NCI-H524 (cell line): Measurements from ENCODE around the gene COL6A2.

Experiments used
- DNase-seq, 2 experiments: peaks; one replicate each; lab custom pipeline; 2025; lab: John Stamatoyannopoulos, UW

Gene COL6A2

GRCh38 chr21:46114963-46115362, 17.1 kb downstream of the COL6A2 start:
- DNase-seq, result no peak

- DNase-seq, result no peak
Observed at GRCh38 chr21:46115441-46116188, 17.7 kb downstream of the COL6A2 start.

DNA sequence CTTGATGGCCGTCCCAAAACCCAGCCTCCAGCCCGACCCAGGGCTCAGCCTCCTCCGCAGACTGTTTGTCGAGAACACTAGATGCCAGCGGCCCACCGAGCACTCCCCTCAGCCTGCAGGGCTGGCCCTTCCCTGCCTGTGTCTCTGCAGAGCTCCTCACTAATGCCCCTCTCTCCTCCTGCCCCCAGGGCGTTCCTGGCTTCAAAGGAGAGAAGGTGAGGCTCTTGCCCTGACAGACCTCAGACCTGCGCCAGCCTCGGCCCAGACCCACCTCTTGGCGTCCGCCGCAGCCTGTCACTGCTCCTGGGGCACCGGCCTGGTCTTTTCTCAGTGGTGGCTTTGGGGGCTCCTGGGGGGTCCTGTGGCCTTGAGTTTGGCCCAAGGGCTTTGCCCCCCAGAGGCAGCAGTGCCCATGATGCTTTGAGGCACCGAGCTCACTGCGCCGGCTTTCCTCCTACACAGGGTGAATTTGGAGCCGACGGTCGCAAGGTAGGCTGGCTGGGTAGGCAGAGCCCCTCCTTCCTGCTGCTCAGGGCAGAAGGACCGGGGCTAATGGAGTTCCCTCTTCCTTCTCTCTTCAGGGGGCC, 18.4 kb downstream of the COL6A2 start:
- no peak for DNase-seq

DNA sequence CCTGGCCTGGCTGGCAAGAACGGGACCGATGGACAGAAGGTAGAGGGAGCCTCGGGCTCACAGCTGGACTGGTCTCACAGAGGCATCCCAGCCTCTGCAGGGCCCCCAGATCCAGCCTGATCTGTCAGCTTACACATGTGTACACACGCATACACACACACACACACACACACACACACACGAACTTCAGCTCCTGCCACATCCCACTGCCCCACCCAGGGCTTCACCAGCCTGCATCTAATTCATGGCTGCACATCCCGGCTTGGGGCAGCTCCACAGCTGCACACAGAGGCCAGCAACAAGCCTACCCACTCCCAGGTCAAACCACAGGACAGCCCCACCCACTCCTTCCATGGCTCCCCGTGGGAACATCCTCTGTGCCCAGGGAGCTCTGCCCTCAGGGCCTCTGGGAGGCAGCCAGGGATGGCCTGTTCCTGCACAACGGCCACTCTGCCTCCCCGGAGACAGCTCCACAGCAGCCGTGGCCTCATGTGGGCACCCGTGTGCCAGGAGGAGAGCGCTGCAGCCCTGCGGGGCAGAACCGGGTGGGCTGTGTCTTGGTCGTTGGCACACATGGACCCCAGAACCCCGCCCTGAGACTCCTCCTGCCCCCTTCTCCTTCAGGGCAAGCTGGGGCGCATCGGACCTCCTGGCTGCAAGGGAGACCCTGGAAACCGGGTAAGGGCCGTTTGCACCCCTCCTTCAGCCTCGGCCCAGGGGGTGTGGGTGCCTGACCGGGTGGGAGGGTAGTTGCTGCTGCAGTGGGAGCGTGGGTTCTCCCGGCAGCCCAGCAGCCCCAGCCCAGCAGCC, 19.1 kb downstream of the COL6A2 start:
- DNase-seq, result no peak

- no peak for DNase-seq
Observed at GRCh38 chr21:46117586-46118315, 19.8 kb downstream of the COL6A2 start.

DNA sequence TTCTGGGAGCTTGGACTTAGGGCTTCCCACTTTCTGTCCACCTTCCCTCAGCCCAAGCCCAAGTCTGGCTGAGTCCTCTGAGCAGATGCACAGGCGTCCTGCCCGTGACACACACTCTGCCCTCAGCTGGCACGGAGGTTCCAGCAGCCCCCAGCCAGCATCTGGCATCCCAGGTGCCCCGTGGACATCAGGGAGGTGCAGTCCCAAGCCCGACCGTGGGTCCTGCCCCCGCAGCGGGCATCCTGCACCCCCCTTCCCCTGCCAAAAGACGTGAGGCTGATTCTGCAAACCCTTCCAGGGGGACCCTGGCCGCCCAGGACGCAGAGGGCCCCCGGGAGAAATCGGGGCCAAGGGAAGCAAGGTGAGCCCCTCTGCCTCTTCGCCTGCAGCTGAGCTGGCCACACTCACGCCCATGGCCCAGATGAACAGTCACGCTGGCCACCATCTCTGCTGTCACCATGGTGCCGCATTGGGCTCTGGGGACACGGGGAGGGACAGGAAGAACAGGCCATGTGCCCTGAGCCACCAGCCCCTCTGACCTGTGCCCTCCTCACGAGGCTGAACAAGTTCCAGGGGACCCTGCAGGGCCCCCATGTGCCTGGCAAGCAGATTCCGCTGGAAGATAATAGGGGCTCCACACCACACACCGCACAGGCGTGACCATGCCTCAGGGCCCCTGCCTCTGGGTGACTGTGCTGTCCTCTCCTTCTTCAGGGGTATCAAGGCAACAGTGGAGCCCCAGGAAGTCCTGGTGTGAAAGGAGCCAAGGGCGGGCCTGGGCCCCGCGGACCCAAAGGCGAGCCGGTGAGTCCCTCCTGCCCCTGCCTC, 20.6 kb downstream of the COL6A2 start:
- no peak for DNase-seq

DNA sequence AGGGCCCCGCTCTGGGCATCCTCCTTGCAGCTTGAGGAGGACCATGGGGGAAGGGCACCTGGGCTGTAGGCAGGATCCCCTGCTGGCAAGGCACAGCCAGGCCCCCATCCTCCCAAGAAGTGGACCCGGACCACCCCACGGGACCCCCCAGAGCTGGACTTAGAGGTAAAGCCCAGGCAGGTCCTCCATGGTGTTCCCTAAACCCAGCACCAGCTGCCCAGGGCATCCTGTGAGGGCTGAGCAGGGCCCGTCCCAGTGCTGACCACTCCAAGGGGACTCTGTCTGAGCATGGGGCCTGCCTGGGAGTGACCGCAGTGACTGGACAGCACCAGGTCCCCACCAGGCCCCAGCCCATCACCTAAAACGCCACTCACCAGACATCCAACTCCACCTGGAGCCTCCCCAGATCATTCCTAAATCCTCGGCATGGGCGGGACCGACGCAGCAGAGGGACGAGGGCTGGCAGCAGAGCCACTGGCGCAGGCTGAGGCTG, 21.3 kb downstream of the COL6A2 start:
- DNase-seq, result no peak

DNA sequence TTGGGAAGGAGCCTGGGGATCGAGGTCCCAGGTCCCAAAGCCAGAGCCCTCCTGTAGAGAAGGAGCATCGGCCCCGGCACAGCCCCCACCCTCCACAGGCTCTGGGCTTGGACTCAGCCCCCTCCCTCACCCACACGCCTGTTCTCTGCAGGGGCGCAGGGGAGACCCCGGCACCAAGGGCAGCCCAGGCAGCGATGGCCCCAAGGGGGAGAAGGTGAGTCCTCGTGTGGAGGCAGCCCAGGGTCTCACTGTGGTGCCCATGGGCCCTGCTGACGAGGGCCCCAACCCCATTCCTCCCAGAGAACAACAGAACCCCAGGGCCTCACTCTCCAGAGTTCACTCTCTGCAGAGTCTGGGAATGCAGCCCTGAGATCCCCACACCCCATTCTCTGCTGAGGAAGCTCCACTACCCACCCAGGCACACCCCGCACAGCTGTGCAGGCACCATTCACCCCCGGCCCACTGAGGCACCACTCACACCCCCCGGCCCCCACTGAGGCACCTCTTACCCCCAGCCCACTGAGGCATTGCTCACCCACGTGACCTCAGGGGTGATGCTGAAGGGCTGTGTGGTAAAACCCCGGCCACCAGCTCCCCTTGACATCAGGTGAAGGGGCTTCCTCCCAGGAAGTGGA, 21.8 kb downstream of the COL6A2 start:
- no peak for DNase-seq

DNA sequence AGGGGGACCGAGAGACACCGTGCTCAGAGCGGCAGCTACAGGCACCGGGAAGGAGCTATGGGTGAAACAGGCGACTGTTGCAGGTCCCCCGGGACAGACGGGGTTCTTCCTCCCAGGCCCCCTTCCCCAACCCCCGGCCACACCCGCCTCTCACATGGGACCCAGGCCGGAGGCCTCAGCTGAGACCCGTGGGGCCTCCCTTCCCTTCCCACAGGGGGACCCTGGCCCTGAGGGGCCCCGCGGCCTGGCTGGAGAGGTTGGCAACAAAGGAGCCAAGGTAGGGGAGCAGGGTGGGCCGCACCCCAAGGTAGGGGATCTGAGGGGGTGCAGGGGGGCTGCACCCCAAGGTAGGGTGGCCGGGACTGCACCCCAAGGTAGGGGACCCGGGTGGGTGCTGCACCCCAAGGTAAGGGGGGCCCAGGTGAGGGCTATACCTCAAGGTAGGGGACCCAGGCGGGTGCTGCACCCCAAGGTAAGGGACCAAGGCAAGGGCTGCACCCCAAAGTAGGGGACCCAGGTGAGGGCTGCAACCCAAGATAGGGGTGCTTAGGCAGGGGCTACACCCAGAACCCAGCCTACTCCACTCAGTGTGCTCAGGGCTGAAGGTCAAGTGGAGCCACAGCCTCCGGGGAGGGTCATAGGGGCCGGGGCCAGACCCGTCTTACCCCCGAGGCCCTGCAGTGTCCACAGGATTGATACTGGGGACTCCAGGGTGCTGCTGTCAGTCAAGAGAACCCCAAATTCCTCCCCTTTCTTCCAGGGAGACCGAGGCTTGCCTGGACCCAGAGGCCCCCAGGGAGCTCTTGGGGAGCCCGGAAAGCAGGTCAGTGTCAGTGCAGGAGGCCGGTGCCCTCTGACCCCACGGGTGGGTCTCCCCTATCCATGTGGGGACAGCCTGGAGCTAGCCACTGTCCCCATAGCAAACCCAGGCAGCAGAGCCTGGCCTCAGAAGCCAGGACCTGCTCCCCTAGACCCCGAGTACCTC, 22.7 kb downstream of the COL6A2 start:
- no peak for DNase-seq

DNA sequence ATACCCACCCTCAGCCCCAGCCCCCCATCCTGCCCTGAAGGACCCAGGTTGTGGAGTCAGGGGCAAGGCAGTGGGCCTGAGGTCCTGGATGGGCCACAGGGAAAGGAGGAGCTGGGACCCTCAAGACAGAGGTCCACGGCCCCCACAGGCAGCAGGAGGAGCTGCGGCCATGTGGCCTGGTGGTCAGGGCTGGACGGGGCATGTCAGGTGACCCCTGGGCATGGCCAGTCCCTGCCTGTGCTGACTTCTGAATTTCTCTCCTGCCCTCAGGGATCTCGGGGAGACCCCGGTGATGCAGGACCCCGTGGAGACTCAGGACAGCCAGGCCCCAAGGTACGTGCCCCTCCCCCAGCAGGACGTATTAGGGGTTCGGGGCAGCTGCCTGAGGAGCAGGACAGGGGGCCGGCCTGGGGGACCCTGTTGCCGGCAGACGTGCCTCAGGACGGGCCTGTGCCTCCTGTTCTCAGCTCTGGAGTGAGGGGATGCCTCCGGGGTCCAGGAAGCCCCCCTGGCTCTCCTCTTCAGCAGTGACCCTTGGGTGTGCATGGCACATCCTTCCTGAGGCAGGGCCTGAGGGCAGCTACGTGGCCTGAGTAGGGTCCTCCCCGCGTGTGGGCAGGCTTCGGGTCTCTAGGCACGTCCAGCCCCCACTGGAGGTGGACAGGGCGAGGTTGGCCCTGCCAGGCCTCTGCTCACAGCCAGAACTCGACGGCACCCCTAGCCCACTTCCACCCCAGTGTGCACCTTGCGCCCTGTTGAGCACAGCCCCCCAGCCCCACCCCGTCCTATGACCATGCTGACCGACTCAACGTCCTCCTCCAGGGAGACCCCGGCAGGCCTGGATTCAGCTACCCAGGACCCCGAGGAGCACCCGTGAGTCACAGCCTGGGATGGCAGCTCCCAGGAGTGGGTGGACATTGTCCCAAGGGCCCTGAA, 23.6 kb downstream of the COL6A2 start:
- DNase-seq, result no peak

DNA sequence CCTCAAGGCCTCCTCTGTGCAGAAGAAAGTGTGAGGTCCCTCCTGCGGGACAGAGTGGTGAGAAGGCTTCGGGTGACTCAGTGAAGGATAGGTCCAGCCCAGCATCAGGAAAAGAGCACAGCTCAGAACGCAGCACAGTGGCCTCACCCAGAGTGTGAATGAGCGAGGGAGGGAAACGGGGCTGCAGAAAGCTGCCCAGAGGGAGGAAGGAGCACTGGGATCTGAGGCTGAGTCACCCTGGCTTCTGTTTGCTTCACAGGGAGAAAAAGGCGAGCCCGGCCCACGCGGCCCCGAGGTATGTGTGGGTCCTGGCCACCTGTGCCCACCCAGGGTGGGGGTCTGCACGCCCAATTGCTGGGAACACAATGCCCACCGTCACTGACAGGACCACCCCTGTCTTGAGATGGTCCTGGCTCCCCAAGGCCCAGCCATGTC, 24.3 kb downstream of the COL6A2 start:
- DNase-seq, result no peak

- DNase-seq, result no peak
Observed at GRCh38 chr21:46122758-46123683, 25.1 kb downstream of the COL6A2 start.

DNA sequence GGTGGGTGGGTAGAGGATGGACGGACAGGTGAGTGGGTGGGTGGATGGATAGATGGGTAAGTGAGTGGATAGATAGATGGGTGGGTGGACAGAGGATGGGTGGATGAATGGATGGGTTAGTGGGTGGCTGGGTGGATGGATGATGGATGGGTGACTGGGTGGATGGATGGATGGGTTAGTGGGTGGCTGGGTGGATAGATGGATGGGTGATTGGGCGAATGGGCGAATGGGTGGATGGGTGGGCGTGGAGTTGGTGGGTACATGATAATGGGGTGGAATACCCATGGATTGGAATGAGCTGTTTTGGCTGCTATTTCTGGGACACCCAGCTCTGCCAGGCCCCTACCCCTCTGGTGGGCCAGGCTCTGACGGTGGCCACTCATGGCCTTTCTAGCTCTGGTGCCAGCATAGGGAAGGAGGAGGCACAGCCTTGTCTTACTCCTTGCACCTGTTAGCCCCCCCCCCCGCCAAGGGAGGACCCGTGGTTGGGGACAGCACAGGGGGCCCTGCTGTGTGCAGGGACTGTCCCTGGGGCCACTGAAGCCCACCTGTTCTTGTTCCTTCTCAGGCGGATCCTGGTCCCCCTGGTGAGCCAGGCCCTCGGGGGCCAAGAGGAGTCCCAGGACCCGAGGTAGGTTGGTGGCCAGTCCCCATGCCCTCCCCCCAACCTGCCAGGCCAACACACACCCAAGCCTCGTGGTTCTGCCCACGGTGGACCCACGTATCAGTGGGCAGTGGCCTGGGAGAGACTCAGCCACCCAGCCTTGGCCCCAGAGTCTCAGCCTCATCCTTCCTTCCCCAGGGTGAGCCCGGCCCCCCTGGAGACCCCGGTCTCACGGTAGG, 26.4 kb downstream of the COL6A2 start:
- DNase-seq, result no peak

- no peak for DNase-seq
Observed at GRCh38 chr21:46124926-46125845, 27.3 kb downstream of the COL6A2 start.

GRCh38 chr21:46125846-46126301, 28.0 kb downstream of the COL6A2 start:
- no peak for DNase-seq
